Activated T-cell treated with anti-CD3 and anti-CD28 coated beads, Interleukin-2, amount 50 U/mL, for 48 hours (primary cell): ENCODE measurements around the gene MNT.
A peak's percentile ranks its signal among the peaks of the same experiment; 100 is the strongest.

ENCODE experiments used
- DNase-seq, 2 experiments: peaks; one replicate each; pipeline ENCODE4 v3.0.0-alpha.2; 2020

The MNT gene

DNA sequence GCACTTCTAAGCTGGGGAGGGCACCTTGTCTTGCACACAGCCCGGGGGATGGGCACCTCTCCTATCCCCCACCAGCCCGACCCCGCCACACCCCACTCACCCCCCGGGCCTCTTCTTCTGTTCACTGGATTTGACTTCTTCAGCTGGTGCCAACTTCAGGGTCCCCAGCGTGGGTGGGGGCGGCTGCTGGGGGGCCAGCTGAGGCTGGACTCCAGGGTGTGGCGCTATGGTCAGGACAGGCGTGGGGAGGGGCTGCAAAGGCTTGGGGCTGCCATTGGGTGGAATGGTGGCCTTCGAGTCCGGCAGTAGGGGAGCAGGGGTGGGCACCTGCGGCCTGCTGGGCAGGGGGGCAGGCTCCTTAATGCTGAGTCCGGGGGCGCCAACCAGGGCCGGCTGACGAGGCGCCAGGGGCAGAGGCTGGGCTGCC, 6.1 kb downstream of the MNT start:
- no peak for DNase-seq

DNA sequence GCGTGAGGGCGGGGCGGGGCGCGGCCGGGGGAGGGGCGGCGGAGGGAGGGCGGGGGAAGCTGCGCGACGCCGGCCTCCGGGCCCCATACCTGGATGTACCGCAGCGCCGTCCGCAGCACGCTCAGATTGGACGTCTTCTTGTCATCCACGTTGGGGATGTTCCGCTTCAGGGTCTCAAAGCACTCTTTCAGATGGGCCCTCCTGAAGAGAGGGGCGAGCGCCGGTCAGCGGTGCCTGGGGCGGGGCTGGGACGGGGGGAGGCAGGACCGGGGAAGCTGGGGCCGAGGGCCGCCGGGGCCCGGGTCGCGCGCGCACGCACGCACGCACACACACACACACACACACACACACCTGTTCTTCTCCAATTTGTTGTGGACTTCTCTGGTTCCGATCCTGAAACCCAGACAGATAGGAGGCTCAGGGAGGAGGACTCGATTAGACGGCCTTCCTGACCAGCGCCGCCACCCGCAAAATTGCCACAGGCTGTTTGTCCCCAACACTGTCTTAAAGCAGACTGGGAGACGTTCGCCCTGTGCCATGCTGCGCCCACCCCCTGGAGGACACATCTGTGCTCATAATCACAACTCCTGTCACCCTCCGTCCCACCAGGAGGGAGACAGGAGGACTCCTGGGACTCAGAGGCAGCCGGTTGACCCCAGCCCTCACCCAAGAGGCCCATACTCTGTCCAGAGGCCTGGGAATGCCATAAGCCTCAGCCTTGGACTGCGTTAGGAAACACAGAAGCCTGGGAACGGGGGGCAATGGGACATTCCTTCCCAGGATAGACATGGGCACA, 6.7 kb downstream of the MNT start:
- peak in 1 of 2 experiments; percentile 51 for DNase-seq

DNA sequence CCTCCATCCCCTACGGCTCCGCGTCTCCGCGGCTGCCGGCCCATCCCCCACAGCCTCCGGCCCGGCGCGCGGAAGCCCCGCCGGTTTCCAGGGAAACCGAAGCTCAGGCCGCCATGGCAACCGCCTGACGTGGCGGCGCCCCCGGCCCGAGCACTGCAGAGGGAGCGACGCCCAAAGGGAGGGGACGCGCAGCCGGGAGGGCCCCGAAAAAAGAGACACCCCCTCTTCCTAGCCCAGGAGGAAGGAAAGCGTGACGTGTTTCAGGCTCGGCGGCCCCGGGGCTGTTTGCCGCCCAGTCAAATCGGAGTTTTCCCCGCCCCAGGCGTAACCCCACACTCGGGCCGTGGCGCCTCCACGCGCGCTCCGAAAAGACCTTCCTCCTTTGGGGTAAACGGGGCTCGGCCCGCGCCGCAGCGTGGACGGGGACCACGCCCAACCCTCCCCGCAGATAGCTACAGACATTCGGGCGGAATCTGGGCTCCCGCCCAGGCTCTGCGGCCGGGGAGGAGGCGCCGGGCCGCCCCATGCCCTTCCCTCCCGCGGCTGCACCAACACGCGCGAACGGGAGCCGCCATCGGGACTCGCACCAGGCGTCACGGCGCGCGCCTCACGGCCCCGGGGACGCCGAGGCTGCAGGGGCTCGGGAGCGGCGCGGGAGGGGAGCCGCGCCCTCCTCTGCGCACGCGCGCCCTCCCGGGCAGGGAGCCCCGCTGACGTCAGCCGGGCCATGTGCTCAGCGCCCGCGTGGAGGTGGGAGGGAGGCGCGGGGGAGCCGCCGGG, 7.5 kb downstream of the MNT start:
- peak; percentile 89 to 93 for DNase-seq

DNA sequence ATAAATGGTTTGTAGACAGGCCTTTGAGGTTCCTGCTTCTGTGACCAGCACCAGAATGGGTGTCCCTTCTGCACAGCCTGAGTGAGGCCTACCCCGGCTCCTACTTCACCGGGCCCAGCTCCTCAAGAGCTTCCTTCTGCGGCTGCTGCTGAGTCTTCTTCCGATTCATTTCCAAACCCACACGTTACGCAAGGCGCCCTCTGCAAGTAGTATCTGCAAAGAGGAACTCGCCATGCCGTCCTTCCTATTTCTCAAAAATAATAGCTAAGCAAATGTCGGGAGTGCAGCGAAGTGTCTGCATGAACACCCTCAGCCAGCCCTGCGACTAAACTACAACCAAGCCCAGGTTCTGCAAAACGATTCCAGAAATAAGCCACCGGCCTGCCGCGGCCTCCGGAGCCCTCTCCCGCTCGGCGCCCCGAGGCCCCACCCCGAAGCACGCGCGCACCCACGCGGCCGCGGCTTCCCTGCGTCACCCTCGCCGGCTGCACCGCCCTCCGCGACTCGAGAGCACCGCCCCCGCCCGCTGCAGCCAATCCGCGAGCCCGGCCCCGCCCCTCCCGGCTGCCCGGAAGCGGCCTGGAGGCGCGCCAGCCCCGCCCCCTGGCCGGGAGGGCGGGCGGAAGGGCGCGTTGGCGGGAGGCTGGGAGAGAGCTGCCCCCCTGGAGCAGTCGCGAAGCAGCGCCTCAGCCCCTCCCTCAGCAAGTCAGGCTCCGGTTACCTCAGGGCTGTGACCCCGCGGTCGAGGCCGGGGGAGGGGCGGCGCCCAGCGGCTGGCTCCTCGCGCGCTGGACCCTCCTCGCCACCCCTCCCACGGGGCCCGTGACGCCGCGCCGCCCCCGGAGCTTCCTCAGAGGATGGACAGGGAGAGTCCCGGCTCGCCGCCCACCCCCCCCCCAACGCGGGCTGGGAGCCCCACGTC, 8.3 kb downstream of the MNT start:
- DNase-seq, result peak; percentile 98 to 99

DNA sequence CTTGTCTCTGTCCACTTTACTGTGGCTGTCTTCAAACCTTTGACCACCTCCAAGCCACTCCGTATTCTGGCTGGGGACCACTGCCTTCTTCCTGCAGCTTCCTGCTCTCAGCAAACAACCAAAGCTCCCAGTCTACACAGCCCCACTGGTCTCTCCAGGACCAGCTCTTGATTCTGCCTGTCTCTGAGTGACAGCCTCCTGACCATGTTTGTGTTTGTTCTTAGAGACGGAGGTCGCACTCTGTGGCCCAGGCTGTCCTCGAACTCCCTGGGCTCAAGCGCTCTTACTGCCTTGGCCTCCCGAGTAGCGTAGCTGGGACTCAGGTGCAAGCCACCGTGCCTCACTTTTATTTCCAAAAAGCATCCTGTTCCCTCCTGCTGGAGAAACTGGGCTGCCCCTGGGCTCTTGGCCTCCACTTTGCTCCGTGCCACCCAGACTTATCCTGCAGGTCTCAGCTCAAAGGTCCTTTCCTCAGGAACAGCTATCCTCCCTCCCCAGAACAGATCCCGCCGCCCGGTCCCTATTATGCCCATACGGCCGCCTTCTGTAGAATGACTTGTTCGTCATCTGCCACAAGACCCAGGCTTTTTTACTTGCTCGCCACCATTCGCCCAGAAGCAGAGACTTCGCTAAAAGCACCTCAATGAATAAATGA, 9.1 kb downstream of the MNT start:
- DNase-seq, result no peak

DNA sequence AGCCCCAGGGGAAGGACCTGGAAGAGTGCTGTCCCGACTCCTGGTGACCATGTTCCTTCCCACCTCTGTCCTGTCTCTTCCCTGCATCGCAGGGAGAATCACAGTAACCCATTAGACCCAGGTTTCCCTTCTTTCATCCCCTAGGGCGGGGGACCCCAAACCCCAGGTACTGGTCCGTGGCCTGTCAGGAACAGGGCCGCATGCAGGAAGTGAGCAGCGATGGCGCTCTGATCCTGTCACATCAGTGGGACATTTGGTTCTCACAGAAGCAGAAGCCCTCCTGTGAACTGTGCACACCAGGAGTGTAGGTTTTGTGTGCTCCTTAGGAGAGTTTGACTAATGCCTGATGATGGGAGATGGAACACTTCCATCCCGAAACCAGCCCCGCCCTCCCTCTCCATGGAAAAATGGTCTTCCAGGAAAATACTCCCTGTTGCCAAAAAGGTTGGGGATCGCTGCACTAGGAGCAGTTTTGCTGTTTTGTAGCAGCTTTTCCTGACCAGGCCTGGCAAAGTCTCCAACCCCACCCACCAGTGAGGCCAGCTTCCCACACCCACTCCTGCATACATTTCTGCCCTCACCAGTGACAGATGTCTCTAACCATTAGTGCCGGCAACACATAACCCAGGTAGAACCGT, 10.5 kb downstream of the MNT start:
- no peak for DNase-seq

DNA sequence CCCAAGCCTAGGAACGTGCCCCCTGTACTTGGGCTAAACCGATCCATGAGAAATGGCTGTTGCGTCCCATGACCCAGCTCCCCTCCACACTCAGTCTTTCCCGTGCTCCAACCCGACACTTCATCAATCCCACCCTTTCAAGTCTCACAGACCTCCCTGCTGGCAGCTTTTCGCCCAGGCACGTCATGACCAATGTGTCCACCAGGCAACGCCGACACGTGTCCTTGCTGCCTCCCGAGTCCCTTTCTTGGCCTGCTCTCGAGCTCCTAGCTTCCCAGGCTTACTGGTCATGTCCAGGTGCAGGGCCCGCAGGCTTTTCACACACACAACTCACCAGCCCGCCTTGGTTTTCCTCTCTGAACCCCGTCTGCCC, 12.2 kb downstream of the MNT start:
- no peak for DNase-seq

DNA sequence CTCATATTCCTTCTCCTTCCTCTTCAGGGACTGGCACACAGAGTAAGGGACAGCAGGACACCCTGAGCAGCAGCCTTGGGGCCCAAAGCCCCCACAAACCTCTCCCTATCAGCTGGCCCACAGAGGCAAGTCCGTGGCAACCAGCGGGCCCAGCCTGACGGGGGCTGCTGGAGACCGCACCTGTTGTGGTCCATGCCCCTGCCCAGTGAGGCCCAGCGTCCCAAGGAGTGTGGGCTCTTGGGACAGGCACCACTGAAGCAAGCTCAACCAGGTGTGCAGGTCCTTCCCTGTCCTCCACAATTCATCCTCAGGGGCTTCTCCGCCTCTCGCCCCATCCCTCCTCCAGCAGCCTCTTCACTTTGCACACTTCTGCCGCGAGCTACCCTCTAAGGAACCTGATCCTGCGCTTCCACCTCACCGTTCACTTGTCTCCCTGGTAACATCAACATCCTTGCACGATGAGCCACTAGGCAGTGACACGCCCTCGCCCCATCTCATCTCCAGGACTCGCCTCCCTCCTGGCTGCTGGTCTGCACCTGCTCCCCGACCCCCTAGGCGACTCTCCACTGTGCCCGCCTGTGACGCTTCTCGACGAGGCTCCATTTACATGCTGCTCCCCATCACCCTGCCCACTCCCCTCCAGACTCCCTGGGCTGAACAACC, 12.7 kb downstream of the MNT start:
- DNase-seq, result no peak

DNA sequence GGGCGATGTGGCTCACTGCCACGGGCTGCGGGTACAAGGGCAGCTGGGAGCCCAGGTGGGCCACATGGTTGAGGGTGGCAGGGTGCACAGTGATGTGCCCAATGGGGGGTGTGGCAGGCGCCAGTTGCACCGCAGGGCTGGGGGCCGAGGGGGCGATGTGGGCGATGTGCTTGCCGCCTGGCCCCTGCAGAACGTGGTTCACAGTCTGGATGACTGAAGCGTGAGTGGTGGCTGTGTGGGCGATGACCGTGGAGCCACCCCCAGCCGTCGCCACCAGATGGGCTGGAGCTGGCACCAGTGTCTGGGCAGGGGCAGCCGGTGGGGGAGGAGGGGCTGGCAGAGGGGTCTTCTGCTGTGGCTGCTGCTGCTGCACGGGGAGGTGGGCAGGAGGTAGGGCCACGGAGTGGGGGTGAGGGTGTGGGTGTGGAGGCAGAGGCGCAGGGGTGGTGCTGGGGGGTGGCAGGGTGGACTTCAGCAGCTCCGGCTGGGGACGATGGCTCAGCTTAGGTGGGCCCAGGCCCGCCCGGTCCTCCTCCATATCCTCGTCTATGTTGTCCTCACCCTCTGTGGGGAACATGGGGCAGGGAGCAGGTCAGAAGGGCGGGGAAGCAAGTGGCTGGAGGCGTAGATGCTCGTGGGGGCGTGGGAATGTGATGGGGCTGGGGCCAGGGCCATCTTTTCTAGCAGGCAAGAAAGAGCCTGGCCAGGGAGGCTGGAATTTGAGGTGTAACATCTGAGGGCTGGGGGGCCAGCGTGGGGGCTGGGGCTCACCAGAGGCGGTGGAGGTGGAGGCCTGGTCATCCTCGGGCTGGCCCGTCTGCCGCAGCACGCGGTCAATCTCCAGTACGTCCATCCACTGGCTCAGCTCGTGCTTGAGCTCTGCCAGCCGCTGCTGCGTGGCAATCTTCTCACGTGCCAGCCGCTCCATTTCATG, 13.5 kb downstream of the MNT start:
- DNase-seq, result no peak

DNA sequence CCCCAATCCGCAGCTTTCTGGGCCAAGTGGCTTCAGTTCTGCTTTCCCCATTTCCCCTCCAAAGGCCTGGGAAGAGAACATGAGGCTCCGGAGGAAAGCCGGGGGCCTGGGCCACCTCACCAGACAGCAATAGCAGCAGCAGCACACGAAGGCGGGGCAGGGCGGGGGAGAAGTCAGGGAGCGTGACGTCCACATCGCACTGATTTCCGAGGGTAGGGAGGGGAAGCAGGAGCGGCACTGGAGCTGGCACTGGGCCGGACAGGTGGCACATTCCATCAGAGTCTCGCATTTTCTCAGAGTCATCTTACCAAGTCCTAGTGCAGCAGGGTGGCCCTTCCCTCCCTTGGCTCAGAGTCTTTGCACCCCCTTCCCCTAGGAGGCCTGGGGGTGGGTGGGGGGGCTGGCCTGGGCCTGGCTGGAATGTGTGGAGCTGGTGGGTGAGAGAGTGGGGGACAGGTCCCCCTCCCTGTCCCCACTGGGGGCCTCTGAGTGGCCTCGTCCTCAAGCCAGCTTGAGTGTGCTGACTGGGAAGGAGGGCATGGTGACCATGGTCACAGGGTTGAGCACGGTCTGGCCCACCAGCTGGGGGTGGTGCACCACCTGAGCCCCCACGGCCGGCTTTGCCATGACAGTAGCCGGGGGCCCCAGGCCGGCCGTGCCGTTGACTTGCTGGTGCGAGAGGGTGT, 14.3 kb downstream of the MNT start:
- DNase-seq, result no peak

DNA sequence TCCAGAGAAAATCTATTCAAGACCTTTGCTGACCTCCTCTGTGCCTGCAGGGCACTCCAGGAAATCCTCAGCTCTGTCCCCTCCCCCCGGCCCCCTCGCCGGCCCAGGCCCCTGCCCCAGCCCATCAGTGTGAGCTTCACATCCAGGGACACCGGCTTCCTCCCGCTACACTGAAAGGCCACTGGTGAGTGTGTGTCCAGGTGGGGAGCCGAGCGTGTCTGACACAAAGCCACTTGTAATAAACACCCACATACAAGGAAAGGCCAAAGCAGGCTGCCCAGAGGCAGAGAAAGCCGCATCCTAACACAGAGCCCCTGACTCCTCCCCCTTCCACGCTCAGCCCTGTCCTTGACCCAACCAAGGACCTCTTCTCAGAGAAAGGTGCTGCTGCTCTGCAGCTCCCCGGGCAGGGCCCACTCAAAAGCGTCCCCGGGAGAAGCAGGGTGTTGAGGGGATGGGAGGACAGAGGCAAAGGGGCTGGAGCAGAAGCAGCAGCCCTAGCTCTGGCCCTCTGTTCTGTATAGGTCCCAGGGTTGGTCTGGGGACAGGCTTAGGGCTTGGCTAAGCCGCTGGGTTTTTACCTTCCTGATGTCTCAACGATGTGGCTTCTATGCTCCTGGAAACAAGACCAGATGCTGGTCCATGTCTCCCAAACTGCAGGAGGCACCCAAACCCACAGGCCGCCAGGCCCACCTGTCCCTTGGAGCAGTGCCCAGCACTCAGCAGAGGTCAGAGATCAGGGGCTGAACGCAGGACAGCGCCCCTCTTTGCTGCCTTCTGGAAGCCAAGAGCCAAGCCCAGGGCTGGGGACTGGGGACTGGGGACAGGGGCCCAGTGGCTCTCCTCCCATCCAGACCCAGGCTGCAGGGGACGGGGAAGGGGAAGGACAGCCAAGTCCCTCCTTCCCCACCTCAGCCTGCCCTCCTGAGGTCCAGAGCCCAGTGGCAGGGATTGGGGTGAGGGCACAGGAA, 15.3 kb downstream of the MNT start:
- no peak for DNase-seq

DNA sequence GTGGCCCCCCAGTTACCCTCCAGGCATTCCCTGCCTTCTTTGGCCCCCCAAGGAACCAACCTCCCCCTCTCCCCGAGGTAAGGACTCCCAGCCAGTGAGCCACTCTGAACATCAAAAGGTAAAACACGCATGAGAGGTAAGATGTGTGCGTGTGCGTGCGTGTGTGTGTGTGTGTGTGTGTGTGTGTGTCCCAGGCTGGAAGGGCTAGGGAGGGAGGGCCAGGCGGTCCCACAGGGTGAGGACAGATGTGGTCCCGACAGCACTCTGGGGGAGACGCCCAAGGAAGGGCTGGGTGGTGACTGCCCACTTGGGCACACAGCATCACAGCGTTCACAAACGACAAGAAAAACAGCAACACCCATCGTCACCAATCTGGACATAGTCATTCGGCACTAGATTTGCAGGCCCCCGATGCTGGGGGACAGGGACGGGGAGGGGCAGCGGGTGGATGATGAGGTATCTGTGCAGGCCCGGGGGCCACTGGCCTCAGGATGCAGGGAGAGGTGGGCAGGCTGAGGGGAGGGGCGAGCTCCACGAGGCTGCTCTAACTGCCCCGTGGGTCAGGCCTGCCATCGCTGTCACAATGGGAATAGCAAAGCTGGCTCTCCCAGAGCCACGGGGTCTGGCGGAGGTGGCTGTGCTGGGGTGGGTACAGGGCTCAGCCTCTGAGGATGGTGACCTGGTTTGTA, 16.3 kb downstream of the MNT start:
- DNase-seq, result no peak

DNA sequence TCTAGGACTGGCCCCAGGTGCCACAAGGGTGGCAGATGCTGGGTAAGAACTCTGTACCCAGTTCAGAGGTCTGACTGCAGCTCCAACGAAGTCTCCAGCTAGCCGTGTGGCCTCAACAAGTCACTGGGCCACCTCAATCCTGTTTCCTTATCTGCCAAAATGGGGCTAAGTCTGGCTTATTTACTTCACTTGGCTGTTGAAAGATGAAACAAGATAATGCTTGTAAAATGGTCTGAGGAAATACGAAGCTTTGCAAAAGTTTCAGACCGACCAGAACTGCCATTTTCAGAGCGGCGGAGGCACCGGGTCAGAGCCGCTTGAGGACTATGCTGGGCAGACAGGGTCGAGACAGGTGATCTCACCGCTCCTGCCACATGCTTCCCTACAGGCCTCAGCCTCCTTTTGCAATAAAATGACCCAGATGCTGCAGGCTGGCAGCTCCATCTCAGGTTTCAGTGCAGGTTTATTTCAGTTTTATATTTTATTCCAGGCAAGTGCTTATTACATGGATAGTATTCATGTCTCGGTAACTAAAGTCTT, 17.2 kb downstream of the MNT start:
- no peak for DNase-seq

DNA sequence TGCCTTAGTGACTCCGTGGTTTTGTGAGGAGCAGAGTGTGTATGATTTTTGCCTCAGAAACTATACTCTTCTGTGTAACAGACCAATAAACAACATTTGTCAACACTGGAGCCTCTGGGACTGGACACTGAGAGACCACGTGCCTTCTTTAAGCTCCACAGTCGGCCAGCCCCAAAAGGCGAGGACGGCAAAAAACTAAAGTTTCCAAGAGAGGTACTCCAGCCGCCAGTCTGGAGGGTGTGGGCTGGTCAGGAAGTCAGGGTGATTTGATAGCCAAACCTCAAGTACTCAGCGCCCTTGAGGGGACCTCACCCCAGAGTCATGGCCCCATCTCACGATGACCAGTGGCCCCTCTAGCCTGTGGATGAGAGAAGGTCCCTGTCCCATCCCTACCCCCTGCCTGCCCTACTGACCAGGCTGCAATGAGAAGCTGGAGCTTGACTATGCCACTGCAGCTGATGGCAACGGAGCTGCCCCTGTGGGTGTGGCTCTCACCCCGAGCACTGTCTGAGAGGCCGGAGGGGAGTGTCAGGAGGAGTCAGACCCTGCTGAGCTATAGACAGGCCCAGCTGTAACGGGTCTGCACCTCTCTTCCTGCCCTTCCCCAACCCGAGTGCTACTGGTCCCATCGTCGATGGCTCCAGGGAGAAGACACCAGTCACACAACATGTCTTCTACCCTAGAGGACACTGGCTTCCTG, 19.8 kb downstream of the MNT start:
- no peak for DNase-seq

DNA sequence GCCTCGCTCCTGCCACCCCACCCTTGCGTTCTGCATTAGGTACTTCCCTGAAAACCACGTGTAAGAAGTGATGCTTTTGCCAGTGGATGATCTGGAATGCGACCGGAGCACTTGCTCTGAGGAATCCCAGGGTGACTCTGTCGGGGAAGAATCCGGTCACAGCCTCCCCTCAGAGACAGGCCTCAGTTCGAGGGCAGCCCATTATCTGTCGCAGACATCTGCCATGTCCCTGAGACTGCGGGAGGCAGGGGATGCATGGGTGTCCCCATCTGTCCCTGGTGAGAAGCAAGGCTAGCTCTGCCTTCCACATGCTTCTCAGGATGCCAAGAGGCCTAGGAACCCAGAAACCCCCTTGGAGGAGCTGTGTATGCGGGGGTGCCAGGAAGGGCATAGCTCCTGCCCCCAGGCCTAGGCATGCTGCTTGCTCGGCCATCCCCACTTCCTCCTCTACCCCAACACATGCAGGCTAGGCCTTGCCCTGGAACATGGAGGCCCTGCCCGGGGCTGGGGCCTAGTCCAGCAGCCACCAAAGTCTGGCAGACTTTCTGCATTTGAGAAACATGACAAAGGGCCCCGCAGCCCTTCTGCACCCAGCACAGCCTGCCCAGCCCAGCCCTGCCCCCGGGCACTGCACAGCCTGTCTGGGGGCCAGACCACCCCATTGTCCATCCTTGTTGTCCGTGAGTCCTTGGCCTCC, 20.5 kb downstream of the MNT start:
- DNase-seq, result no peak

DNA sequence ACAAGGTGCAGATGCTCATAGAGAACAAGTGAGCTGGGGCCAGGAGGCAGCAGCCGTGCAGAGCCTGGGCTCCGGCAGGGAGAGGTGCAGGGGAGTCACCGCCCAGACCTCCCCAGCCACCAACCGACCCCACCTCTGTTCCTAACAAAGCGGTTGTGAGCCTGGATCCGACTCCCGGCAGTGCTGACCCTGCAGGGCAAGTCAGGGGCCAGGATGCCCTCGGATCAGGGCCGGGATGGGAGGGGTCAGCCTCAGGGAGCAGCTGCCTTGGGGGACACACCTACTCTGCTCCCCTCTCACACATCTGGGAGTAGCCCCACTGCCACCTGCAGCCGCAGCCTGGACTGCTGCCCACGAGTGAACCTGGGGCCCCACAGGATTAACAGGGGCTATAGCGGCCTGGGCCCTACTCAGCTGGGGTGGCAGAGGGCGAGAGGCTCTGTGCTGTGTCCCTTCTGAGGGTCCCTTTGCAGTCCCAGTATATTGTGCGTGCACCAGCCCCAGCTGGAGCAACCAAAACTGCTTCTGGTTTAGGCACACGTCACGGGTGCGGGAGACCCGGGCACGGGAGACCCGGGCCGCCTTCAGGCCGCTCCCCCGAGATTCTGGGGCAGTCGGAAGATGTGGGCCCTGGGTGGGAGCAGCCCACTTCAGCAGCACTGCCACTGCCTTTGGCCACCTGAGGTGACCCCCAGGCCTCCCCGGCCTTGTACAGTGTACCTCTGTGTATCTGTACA, 21.2 kb downstream of the MNT start:
- DNase-seq, result no peak
